Esophagus muscularis mucosa (tissue), 4 donors: ENCODE data around the gene PSENEN.

Experiments
- CTCF ChIP-seq, 3 experiments: fragments of 200-600 bp in 2 of 3; fragments of 450-650 bp in 1 of 3; sonication (generic) in 2 of 3; IDR thresholded peaks; one replicate each; pipeline ENCODE4 v1.5.1; 2017 to 2019; ENCODE audit warnings: antibody characterized with exemption in 3 of 3, mild to moderate bottlenecking in 2 of 3, moderate library complexity in 1 of 3
- EP300 ChIP-seq: sonication (generic); formaldehyde crosslinking; IDR thresholded peaks from one replicate; pipeline ENCODE4 v1.6.1; 2017; ENCODE audit warnings: antibody characterized with exemption
- POLR2A ChIP-seq: fragments of 450-650 bp; IDR thresholded peaks from one replicate; pipeline ENCODE4 v1.6.1; 2017; ENCODE audit warnings: antibody characterized with exemption, moderate library complexity, mild to moderate bottlenecking, low read depth

DNA sequence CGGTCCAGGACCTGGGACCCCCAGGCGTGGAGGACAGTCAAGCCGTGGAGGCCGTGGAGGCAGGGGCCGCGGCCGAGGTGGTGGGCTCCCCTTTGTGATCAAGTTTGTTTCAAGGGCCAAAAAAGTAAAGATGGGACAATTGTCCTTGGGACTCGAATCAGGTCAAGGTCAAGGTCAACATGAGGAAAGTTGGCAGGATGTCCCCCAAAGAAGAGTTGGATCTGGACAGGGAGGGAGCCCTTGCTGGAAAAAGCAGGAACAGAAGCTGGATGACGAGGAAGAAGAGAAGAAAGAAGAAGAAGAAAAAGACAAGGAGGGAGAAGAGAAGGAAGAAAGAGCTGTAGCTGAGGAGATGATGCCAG, 25.3 kb upstream of the PSENEN start:
- TF ChIP-seq CTCF (IDR thresholded peaks at IDR 0.05) (no peak), POLR2A (no peak), EP300 (no peak)
